CD4-positive, alpha-beta T cell treated with Interleukin-2 at 100 ng/mL for 4 hours (primary cell): ENCODE measurements around the gene KIF26B.

ENCODE experiments used
- DNase-seq: peaks from one replicate; pipeline ENCODE4 v3.0.0-alpha.2; 2020; ENCODE audit warnings: low spot score

The KIF26B gene

DNA sequence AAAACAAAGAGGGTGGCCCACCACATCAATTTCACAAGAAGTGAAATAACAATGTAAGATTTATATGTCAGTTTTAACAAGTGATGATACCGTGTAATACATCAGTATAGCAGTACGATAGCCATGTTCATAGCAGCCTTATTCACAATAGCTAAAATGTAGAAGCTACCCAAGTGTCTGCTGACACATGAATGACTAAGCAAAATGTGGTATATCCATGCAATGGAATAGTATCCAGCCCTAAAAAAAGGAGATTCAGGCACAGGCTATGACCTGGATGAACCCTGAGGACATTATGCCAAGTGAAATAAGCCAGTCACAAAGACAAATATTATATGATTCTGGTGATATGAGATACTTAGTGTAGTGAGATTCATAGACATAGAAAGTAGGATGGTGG is 18.0 kb downstream of the KIF26B start:
- no peak for DNase-seq

- no peak for DNase-seq
These were observed 18.8 kb downstream of the KIF26B start for GRCh38 chr1:245173446-245174211.

DNA sequence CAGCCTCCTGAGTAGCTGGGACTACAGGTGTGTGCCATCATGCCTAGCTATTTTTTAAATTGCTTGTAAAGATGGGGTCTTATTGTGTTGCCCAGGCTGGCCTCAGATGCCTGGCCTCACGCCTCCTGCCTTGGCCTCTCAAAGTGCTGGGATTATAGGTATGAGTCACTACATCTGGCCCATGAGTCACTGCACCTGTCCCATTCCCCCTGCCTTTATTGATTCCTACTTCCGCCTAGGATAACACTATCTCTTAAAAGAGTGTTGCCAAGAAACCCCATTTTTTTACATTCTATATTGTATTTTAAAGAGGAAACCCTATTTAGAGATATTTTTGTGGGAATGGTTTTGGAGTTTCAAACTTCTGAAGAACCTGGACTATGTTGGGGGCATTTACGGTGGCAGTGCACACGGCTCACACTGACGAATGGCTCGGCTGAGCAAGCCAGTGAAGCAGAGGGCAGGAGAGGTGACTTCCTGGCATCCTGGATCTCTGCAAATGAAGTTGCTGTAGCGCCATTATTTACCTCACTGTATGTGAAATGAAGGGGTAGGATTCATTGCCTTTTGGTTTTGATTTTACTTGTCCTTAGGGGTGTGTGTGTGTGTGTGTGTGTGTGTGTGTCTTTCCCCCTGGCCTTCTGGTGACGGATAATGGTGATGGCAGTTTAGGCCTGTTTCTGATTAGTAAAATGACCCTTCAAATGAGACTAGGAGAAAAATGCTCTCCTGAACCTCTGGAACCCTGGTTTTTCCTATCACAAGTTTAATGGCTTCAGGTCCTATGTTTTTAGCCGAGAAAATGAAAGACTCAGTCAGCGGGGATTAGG is 22.5 kb downstream of the KIF26B start:
- DNase-seq = no peak

DNA sequence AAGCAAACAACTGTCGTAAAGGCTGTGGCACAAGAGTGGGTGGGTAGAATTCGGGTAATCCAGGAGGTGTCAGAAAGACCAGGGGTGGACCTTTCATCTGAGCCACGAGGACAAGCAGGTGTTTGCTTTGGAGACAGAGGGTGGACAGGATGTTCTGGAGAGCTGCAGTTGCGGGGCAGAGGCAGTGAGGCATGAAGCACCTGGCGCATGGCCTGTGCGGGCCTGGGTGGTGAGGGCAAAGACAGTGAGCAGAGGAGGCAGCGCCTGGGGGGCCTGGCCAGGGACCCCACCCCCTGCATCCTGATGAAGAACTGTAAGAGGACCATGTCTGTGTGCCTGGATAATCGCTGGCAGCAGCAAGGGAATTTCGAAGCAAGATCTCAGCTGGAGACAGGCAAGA is 24.9 kb downstream of the KIF26B start:
- no peak for DNase-seq

GRCh38 chr1:245180496-245181157 is 25.8 kb downstream of the KIF26B start:
- DNase-seq = no peak

GRCh38 chr1:245181158-245181517 is 26.4 kb downstream of the KIF26B start:
- no peak for DNase-seq

GRCh38 chr1:245182028-245182427 is 27.2 kb downstream of the KIF26B start:
- no peak for DNase-seq

- no peak for DNase-seq
These were observed 28.6 kb downstream of the KIF26B start for GRCh38 chr1:245183429-245183828.

- DNase-seq = no peak
These were observed 30.0 kb downstream of the KIF26B start for GRCh38 chr1:245184779-245185178.

DNA sequence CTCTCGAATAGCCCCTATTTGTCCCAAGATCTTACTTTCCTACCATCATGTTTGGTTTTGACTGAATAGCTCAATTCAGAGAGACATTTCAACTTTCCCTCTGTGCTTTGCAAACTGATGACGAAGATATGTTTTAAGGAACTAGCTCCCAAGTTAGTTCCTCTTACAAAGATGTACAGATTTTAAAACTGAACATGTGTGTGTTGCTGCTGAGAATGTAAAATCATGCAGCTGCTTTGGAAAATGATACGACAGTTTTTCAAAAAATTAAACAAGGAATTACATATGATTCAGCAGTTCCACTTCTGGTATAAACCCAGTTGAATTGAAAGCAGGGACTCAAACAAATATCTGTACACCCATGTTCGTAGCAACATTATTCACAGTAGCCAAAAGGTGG is 33.6 kb downstream of the KIF26B start:
- DNase-seq = no peak

DNA sequence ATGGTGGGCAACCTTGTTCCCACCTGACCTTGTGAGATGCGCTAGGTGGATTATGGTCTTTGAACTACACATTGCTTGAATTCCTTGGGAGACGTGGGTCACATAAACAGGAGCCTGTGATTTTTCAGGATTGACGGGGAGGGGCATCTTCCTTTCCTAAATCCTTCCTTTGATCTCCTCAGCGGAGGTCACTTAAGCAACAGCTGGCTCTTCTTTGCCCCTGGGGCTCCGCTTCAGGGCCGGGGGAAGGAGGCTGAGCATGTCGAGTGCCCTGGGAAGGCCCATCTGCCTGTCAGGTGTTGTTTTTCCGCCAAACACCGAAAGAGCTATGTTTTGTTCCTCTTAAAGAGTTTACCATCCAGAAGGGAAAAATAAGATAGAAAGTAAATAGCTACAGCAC is 40.6 kb downstream of the KIF26B start:
- DNase-seq = no peak

DNA sequence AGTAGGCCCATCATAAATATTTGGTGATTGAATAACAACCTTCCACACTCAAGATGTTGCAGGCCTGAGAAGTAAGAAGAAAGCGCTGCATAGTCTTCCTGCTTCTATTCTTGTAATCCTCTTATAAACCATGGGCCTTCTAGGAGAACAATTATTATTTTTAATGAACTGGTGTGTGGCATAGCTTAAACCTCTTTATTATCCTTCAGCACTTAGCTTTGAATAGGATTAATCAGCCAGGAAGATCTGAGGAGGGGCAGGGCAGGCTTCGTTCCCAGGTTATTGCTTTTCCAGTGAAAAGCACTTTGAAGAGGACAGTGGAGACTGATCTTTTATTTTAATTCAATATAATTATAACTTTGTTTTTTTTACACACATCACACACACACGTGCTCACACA is 42.3 kb downstream of the KIF26B start:
- no peak for DNase-seq

DNA sequence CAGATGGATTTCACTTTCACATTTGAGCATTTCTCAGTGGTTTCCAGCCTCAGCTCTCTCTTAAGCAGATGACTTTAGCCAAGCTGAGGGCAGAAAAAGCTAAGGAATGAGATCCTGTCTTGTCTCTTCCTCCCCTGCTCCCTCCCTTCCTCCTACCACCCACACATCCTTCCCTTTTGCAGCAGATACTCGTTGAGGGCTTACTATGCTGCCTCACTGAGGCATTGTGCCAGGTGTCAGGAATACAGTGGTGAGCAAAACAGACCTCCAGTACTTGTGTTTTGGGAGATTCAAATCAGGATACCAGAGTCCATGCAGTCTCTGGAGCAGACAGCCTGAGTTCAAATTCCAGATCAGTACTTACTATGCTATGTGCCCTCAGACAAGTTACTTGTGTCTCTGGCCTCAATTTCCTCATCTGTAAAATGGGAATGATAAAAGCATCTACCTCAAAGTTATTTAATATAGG is 43.2 kb downstream of the KIF26B start:
- no peak for DNase-seq

- DNase-seq = no peak
These were observed 44.1 kb downstream of the KIF26B start for GRCh38 chr1:245198748-245199516.

DNA sequence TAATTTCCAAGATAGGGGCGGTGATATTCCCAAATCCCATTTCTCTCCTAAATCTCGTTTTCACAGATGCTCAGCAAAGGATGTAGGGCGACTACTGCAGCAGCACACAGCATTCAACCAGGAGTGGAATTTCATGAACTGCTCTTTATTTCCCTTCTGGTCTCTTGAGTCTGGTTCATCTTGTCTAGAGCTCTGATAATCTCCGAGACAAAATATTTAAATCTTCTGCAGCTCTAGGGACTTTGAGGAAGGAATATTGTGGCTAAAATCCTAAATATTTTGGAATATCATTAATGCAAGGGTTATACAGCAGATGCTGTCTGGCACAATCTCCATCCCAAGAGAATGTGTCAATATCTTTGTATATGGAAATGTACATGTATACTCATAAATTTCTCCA is 45.4 kb downstream of the KIF26B start:
- no peak for DNase-seq

GRCh38 chr1:245201201-245201600 is 46.4 kb downstream of the KIF26B start:
- no peak for DNase-seq

DNA sequence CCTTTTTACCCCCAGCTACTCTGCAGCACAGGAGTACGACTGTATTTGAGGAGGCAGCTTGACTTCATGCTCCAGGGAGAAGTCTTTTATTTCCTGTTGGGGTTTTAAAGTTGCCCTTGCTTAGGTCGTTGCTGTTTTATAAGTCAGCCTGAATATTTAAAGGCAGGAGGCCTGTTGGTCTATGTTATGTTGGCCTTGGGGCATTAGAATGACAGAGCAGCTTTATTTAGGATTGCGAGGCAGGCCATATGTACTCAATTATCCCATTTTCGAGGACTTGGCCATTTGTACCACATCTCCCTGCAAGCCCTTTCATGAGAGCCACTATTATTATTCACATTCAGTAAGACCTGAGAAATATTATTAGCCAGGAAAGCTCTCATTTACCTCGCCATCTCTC is 47.0 kb downstream of the KIF26B start:
- DNase-seq = no peak

- DNase-seq = no peak
These were observed 50.6 kb downstream of the KIF26B start for GRCh38 chr1:245205396-245205795.

DNA sequence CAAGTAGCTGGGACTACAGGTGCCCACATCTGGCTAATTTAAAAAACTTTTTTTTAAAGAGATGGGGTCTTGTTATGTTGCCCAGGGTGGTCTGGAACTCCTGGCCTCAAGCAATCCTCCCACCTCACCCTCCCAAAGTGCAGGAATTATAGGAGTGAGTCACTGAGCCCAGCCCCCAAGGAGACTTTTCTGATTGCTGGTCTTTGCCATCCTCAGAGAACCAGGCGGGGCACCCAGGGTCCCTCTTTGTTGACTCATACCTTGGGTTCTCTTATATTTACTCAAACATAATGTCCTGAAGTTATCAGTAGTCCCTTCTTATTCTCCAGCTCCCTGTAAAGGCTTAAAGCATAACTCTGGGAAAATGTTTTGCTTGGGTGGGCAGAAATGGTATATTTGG is 51.1 kb downstream of the KIF26B start:
- DNase-seq = no peak

- DNase-seq = no peak
These were observed 52.4 kb downstream of the KIF26B start for GRCh38 chr1:245207056-245207638.

GRCh38 chr1:245207801-245208200 is 53.0 kb downstream of the KIF26B start:
- no peak for DNase-seq
